ENCODE results near the gene MTPN. TPM values are rescaled to one million over a fixed set of nuclear protein-coding genes. Genes with fewer than 3 reads are reported as not detected.
A peak's percentile ranks its signal among the peaks of the same experiment; 100 is the strongest.

The MTPN gene
- total RNA-seq (2014; rRNA removed; shearing (Covaris generic)): 129 and 148 TPM in 2 replicates

GRCh38 chr7:135977007-135977741, at the start of gene MTPN:
Gene MTPN (minus strand): TSS chr7:135977359. CDS start chr7:135977100, 259 bp downstream.
- DNase-seq (ENCODE audit: low spot score): peak; percentile 97

- no peak for DNase-seq (ENCODE audit: low spot score)
Observed at GRCh38 chr7:136026209-136026608, 49.0 kb upstream of the MTPN start.

GRCh38 chr7:136023134-136023869, 46.1 kb upstream of the MTPN start:
- DNase-seq (ENCODE audit: low spot score): no peak

GRCh38 chr7:136020556-136020955, 43.4 kb upstream of the MTPN start:
- no peak for DNase-seq (ENCODE audit: low spot score)

- no peak for DNase-seq (ENCODE audit: low spot score)
Observed at GRCh38 chr7:136018104-136018503, 40.9 kb upstream of the MTPN start.

GRCh38 chr7:136016649-136017395, 39.7 kb upstream of the MTPN start:
- no peak for DNase-seq (ENCODE audit: low spot score)

- DNase-seq (ENCODE audit: low spot score): no peak
Observed at GRCh38 chr7:136015638-136016037, 38.5 kb upstream of the MTPN start.

- DNase-seq (ENCODE audit: low spot score): no peak
Observed at GRCh38 chr7:136014659-136015058, 37.5 kb upstream of the MTPN start.

GRCh38 chr7:136012238-136012637, 35.1 kb upstream of the MTPN start:
- DNase-seq (ENCODE audit: low spot score): no peak

GRCh38 chr7:136009488-136010079, 32.4 kb upstream of the MTPN start:
- peak; percentile 27 for DNase-seq (ENCODE audit: low spot score)

GRCh38 chr7:136006208-136006607, 29.0 kb upstream of the MTPN start:
- no peak for DNase-seq (ENCODE audit: low spot score)

- DNase-seq (ENCODE audit: low spot score): no peak
Observed at GRCh38 chr7:136004083-136004482, 26.9 kb upstream of the MTPN start.

- DNase-seq (ENCODE audit: low spot score): no peak
Observed at GRCh38 chr7:136002802-136003201, 25.6 kb upstream of the MTPN start.

GRCh38 chr7:136000288-136000913, 23.2 kb upstream of the MTPN start:
- no peak for DNase-seq (ENCODE audit: low spot score)

GRCh38 chr7:135998081-135998480, 20.9 kb upstream of the MTPN start:
- DNase-seq (ENCODE audit: low spot score): no peak

- no peak for DNase-seq (ENCODE audit: low spot score)
Observed at GRCh38 chr7:135995748-135996147, 18.6 kb upstream of the MTPN start.

GRCh38 chr7:135994466-135995205, 17.5 kb upstream of the MTPN start:
- no peak for DNase-seq (ENCODE audit: low spot score)

- DNase-seq (ENCODE audit: low spot score): no peak
Observed at GRCh38 chr7:135993950-135994349, 16.8 kb upstream of the MTPN start.

- no peak for DNase-seq (ENCODE audit: low spot score)
Observed at GRCh38 chr7:135991906-135992305, 14.7 kb upstream of the MTPN start.

- peak; percentile 12 for DNase-seq (ENCODE audit: low spot score)
Observed at GRCh38 chr7:135991322-135991721, 14.2 kb upstream of the MTPN start.

- no peak for DNase-seq (ENCODE audit: low spot score)
Observed at GRCh38 chr7:135990258-135990657, 13.1 kb upstream of the MTPN start.
